ENCODE data around the gene PLTP. TPM values are rescaled to one million over a fixed set of nuclear protein-coding genes. Genes with fewer than 3 reads are reported as not detected.

Gene PLTP
- total and polyA plus RNA-seq, 2 donors (not counting 3 experiments of a cell fraction or from before 2014, with no cell fraction given): 62.1 to 118 TPM

GRCh38 chr20:45947110-45947866, 35.3 kb upstream of the PLTP start:
- no peak overlapping the region for H3K4me3 ChIP-seq (replicated peaks in 1 of 3; ENCODE audit: insufficient read depth in 1 of 3, low read depth in 1 of 3, low read length in 3 of 3)
- dilution Hi-C loops (cut with MboI; ENCODE audit: extremely low pct_ligation_motif_present, low sequenced_read_pairs) (no loop called here), intact Hi-C loops (cut with micrococcal nuclease) (no loop called here)
- no peaks in the 10 kb centered on the region for H3K79me2 ChIP-seq (ENCODE audit: control insufficient read depth, insufficient read depth, low read length)
- no TSS peak for BruUV-seq (replicated peaks)
- no peaks in the 10 kb centered on the region for H3K4me1 ChIP-seq (ENCODE audit: control insufficient read depth, extremely low read depth, insufficient read depth, low read length)
- no peak overlapping the region for H3K27ac ChIP-seq (ENCODE audit: insufficient read depth, low read depth, low read length)
- no peaks in the 10 kb centered on the region for H3K27me3 ChIP-seq (ENCODE audit: control insufficient read depth in 2 of 2, insufficient read depth in 2 of 2, low read length in 2 of 2)
- TF ChIP-seq MYC (IDR thresholded peaks at IDR 0.05; ENCODE audit: low read depth, low read length) (no peak), CTCF (IDR thresholded peaks at IDR 0.05; ENCODE audit: extremely low read depth in 1 of 2, insufficient read depth in 1 of 2, low read depth in 1 of 2, low read length in 2 of 2) (no peak), EZH2 (IDR thresholded peaks at IDR 0.05; ENCODE audit: borderline replicate concordance, low read depth, low read length, severe bottlenecking) (no peak), POLR2A (IDR thresholded peaks at IDR 0.05; ENCODE audit: low read depth, low read length) (no peak), FOS (IDR thresholded peaks at IDR 0.05; ENCODE audit: borderline replicate concordance, insufficient read depth, low read length) (no peak), JUN (IDR thresholded peaks at IDR 0.05; ENCODE audit: borderline replicate concordance, insufficient read depth, insufficient read length, low read depth) (no peak), GATA2 (IDR thresholded peaks at IDR 0.05; ENCODE audit: insufficient read depth, insufficient read length, low read depth, low read length) (no peak), MAX (IDR thresholded peaks at IDR 0.05; ENCODE audit: insufficient read depth, insufficient read length) (no peak), POLR2AphosphoS5 (IDR thresholded peaks at IDR 0.05; ENCODE audit: insufficient read depth, low read depth, low read length) (no peak)
- H3K9me3 ChIP-seq (replicated peaks; ENCODE audit: control insufficient read depth, insufficient read depth, low read length): no peaks in the 10 kb centered on the region
- no peak overlapping the region for H3K9ac ChIP-seq (replicated peaks; ENCODE audit: extremely low read depth, insufficient read depth, low read length)
- H3K36me3 ChIP-seq (ENCODE audit: control insufficient read depth in 2 of 2, extremely low read depth in 1 of 2, insufficient read depth in 2 of 2, low read length in 2 of 2): peaks cover 7 to 82% of the 10 kb centered on the region in 2 experiments
- H2AFZ ChIP-seq (ENCODE audit: low read depth, low read length): no peak overlapping the region
- FAIRE-seq (no peak), DNase-seq (ENCODE audit: low read depth, low spot score) (no peak)
- no peaks in the 10 kb centered on the region for H4K20me1 ChIP-seq (replicated peaks; ENCODE audit: control insufficient read depth, extremely low read depth, insufficient read depth, low read length)
- ChIA-PET CTCF (interaction anchor here (0.7 to 1.9 kb wide), 5 partner anchors 10 to 124 kb away, joined by 3 to 18 read pairs (median 3); no protein-coding TSS in a partner anchor), POLR2A (no interaction called here)
- H3K4me2 ChIP-seq (ENCODE audit: insufficient read depth, low read length): no peak overlapping the region
- no peaks in the 10 kb centered on the region for H3K9me1 ChIP-seq (replicated peaks; ENCODE audit: control insufficient read depth, extremely low read depth, insufficient read depth, low read length)
